HG02759 (cell line): Measurements from ENCODE around the gene SCFD1.
"Not testable (repeated sequence)": the region's sequence is repeated elsewhere in the genome, so short reads cannot be mapped to it uniquely, and the experiment has no call there.

ENCODE experiments used
- ATAC-seq: cut with Tn5 transposase; IDR thresholded peaks from one replicate; pipeline ENCODE4 v1.9.1; 2021; ENCODE audit warnings: mild to moderate bottlenecking, moderate library complexity; ENCODE audit not compliant: unreplicated experiment

SCFD1 gene

GRCh38 chr14:30669594-30669993, 47.5 kb downstream of the SCFD1 start:
- ATAC-seq = no peak

GRCh38 chr14:30673071-30673470, 51.0 kb downstream of the SCFD1 start:
- ATAC-seq = no peak

- no peak for ATAC-seq
Measured at GRCh38 chr14:30678926-30679431, 56.9 kb downstream of the SCFD1 start.

DNA sequence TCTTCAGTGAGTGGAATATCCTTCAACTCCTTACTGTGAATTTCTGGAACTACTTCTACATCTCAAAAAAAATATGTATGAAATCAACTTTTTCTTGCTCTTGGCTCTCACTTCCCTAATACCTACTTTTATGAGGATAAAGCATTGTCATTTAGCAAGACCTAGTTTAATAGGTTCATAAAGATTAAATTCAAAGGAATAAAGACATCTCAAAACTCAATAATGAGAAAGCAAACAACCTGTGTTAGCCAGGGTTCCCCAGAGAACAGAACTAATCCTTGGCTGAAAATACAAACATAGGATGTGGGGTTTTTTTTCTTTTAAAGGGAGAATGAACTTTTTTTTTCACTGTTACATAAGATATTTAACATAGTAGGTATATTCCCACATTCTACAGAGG, 57.9 kb downstream of the SCFD1 start:
- ATAC-seq = no peak

- not testable (repeated sequence) for ATAC-seq
Measured at GRCh38 chr14:30680776-30681175, 58.7 kb downstream of the SCFD1 start.

DNA sequence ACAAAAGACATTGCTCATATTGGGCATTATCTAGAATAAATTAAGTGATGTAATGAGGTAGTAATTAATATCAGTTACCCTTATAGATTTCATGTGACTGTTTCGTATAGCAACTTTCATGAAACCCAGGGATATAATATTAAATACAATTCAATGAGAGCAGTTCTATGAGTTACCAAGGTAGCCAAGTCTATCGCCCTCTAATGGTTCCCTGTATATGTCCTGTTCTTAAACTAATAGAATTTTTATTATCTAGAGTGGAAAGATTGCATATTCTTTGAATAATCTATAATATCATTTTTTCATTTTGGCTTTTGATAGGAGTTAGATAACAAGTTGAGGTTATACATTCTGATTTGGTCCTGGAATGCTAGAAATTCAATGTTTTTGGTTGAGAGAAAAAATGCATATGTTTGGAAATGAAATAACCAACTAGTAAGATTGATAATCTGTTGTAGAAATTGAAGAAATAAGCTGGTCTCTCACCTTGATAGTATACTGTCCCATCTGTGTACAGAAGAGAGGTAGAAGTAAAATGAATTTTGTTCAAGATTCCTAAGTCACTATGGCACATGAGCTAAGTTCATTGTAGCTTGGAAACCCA, 59.7 kb downstream of the SCFD1 start:
- ATAC-seq = no peak

- ATAC-seq = not testable (repeated sequence)
Measured at GRCh38 chr14:30690487-30691355, 68.6 kb downstream of the SCFD1 start.

DNA sequence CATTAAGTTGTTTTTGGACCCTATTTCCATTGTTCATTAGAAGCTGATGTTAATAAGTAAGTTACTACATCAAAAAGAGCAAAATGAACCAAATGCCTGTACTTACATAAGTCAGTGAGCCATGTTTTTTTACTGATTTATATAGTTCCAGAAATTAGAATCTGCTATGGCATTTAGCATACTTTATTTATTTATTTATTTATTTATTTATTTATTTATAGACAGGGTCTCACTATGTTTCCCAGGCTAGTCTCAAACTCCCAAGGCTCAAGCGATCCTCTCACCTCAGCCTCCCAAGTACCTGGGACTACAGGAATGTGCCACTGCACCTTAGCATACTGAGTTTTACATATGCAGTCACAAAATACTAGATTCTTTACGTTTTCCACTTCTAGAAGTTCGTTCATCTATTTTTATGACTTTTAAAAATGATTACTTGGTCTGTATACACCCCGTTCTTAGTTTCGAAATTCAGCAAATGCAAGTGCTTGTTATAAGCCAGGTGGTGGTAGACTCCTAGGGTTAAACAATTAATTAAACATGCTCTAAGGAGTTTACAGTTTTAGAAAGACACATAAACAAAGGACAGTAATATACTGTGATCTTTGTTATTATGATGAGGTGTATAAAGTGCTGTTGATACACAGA, 69.8 kb downstream of the SCFD1 start:
- no peak for ATAC-seq

GRCh38 chr14:30692669-30693068, 70.5 kb downstream of the SCFD1 start:
- no peak for ATAC-seq

DNA sequence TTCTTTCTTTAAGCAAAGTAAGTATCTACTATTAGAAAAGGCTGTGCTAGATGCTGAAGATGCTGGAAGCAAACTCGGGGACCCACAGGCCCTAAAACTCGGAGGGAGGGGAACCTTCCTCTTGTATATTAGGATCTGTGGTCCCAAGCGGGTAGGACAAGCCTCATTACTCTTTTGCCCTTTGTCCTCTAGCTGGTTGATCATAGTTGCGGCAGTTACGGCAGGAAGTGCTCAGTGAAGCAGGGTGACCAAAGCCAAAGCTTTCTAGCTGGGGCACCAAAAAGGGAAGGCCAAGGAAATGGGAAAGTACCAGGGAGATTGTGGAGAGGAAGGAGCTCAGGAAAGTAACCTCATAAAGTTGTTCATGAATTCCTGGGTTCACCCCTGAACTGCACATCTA, 76.3 kb downstream of the SCFD1 start:
- ATAC-seq = no peak

- ATAC-seq = no peak
Measured at GRCh38 chr14:30706704-30707103, 84.6 kb downstream of the SCFD1 start.

DNA sequence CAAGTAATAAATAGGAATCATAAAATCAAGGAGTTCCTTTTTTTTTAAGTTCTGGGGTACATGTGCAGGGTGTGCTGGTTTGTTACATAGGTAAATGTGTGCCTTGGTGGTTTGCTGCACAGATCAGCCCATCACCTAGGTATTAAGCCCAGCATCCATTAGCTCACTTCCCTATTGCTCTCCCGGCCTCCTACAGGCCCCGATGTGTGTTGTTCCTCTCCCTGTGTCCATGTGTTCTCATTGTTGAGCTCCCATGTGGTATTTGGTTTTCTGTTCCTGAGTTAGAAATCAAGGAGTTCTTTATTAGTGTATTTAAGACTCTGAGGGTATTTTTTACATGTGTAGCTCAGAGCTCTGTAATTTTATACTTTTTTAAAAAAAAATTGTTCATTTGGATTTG, 86.0 kb downstream of the SCFD1 start:
- ATAC-seq = no peak

DNA sequence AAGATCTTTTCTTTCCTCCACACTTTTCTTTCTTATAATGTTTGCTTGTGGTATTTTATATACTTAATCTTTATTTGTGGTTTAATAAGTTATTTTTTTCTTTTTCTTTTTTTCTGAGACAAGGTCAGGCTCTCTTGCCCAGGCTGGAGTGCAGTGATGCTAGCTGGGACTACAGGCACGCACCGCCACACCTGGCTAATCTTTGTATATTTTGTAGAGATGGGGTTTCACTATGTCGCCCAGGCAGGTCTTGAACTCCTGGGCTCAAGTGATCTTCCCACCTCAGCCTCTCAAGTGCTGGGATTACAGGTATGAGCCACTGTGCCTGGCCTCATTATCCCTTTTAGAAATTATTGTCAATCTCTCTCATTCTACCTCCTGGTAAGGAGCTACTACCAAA, 87.1 kb downstream of the SCFD1 start:
- no peak for ATAC-seq

DNA sequence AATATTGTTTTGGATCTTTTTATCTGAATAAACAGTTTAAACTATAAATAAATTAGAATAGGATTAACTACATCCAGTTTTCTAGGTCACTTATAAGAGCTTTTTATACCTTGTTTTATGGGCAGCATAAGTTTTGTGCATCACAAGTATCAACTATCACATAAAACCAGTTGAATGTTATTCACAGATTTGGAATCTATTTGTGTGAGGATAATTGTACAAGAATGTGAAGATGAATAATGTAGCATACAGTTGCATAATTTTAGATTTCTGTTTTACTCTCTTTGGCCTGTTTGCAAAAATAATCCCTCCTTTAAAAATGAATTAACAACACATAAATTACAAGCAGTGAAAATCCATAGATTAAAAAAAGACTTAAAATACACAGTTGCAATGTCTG, 88.8 kb downstream of the SCFD1 start:
- ATAC-seq = no peak

- ATAC-seq = no peak
Measured at GRCh38 chr14:30719137-30719536, 97.0 kb downstream of the SCFD1 start.

- no peak for ATAC-seq
Measured at GRCh38 chr14:30725763-30726162, 103.6 kb downstream of the SCFD1 start.

DNA sequence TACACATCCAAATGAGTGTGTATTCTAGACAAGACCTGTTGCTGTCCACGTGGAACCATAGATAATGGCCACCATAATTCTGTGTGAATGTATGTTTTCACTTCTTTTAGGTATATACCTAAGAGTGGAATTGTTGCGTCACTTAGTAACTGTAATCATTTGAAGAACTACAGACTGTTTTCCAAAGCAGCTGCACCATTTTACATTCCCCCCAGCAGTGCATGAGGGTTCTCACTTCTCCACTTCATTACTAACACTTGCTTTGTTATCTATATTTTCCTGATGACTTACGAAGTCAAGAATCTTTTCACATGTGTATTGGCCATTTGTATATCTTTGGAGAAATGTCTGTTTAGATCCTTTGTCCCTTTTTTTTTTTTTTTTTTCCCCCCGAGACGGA, 106.4 kb downstream of the SCFD1 start:
- ATAC-seq = no peak

DNA sequence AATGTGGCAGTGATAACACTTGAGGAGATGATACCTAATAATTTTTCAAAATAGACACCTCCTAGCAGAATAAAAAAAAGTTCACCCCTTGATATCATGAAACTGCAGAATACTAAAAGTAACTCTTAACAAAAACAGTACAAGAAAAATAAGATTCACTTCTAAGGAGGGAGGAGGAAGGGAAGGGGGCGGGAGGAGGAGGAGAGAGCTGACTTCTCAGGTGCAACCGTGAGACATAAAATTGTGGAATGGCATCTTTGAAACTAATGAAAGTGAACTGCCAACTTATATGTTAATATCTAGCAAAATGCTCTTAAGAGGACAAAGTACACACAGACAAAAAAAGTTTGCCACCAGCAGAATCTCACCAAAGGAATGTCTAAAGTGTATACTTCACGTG, 115.8 kb downstream of the SCFD1 start:
- no peak for ATAC-seq

DNA sequence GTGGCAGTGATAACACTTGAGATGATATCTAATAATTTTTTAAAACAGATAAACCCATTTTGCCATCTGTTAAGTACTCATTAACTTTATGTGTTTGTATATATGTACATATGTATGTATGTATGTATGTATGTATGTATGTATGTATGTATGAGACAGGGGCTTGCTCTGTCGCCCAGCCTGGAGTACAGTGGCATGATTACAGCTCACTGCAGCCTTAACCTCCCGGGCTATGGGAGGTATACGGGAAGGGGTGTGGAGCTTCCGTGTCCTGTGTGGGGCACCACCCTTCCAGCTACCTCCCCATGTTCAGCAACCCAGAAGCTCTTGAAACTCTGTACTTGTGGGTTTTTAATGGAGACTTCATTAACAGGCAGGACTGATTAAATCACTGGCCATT, 116.9 kb downstream of the SCFD1 start:
- ATAC-seq = no peak

DNA sequence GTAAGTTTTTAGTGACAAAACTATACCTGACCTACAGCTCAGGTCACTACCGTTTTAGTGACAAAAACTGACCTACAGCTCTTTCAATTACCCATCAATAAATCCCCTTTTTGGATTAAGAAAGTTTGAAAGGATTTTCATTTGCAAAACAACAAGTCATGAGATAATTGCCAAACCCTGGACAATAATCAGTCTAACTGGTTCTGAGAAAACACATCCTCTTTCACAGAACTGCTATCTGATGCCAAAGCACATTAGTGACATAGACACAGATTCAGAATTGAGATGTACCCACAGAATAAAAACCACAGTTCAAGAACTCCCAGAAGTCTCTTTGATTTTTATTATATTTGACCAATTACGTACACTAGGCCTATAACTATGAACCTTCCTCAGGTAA, 126.2 kb downstream of the SCFD1 start:
- no peak for ATAC-seq

DNA sequence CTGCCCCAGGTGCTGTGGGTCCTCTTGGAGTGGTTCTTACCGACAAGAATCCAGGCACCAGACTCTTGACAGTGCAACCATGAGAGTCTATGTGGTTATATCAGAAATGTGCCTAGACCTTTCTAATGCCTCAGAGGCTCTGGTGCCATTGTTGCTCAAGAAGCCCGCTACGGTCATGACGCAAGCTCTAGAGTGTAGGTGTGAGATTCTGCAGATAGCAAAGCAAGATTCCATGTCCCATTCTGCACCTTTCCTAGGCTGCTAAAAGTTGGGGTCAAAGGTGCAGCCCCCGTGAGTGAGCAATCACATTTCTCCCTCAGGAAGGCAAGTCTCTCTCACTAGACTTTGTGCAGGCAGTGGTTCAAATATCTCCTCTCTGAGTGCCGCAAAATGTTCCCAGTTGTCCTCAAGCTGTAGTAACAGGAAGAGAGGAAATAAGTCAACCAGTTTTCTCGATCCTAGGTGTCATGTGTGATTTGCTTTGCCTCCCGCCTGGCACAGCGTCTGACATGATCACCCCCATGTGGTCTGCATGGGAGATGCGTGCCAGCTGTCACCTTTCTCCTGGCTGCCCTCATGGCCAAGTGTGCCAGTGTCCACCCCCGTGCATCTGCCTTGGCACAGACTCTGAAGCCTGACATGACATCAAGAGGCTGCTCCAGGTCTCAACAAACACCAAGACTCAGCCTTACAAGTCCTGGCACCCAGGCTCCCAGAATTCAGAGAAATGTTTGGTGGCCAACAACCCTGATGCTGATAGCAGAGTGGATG, 129.7 kb downstream of the SCFD1 start:
- ATAC-seq = no peak
